ENCODE data around the gene KIAA0513. TPM values are rescaled to one million over a fixed set of nuclear protein-coding genes. Genes with fewer than 3 reads are reported as not detected.

Gene KIAA0513
- total and polyA plus RNA-seq, 10 of the 15 experiments (the other 5 are each of a cell fraction or from before 2014, with no cell fraction given) = 0.14 to 5.8 (median 2.0) TPM

DNA sequence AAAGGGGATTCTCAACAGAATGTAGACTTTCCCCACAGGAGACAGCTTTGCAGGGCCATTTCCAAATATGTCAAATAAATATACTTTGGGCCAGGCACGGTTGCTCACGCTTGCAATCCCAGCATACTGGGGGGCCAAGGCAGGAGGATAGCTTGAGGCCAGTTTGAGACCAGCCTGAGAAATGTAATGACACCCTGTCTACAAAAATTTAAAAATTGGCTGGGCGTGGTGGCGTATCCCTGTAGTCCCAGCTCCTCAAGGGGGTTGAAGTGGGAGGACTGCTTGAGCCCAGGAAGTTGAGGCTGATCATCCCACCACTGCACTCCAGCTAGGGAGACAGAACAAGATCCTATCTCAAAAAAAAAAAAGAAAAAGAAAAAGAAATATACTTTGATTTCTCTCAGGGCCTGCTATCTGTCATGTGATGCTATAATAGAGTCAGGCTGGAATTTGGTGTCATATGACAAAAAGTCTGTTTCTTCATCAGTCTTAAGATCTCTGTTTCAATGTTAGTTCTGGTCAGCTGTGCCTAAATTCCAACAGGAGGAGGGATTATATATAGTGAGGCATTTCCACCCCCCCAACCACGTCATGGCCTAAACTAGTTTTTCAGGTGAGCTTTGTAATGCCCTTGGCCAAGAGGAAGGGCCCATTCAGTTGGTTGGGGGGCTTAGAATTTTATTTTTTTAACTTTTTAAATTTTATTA is 12.0 kb upstream of the KIAA0513 start (continued):
- no peak for TF ChIP-seq CREM (IDR thresholded peaks at IDR 0.05; ENCODE audit: low read depth)
- no peak for TF ChIP-seq HDGF (IDR thresholded peaks at IDR 0.05)
- no peak for TF ChIP-seq NKRF (conservative IDR thresholded peaks at IDR 0.05)
- no peak for TF ChIP-seq MYB (IDR thresholded peaks at IDR 0.05; ENCODE audit: borderline replicate concordance, low read depth, low read length)
- no peak for TF ChIP-seq FOS (IDR thresholded peaks at IDR 0.05; ENCODE audit: borderline replicate concordance, extremely low read depth, insufficient read length)

DNA sequence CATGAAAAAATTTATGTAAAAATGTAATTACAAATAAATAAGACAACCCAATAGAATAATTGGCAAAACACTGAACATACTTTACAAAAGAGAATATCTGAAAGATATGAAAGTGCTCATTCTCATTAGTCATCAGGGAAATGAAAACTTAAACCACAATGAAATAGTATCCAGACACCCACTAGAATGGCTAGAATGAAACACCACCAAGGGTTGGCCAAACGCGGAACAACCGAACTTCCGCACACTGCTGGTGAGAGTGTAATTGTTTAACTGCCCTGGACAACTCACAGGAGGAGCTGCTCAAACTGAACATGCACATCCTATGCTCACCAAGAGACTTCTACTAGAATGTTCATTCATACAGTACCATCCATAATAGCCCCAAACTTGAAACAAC is 10.4 kb upstream of the KIAA0513 start:
- ATAC-seq (peak; percentile 93), DNase-seq (ENCODE audit: low read depth, low spot score) (peak; percentile 19), FAIRE-seq (peak; percentile 83)
- no peaks in the 10 kb centered on the region for H4K20me1 ChIP-seq (ENCODE audit: control insufficient read depth, insufficient read depth)
- no peaks in the 10 kb centered on the region for H3K27me3 ChIP-seq (replicated peaks in 1 of 2; ENCODE audit: control insufficient read depth in 2 of 2, insufficient read depth in 2 of 2, low read length in 1 of 2)
- BruUV-seq (replicated peaks) = no TSS peak
- H2AFZ ChIP-seq (ENCODE audit: control insufficient read depth, low read depth, low read length) = no peak overlapping the region
- intact Hi-C loops (cut with micrococcal nuclease; ENCODE audit: unreplicated experiment) = no loop called here
- H3K4me1 ChIP-seq (ENCODE audit: control insufficient read depth, insufficient read depth, low read length) = peaks cover 6% of the 10 kb centered on the region
- no peak overlapping the region for H3K4me3 ChIP-seq
- no peak overlapping the region for H3K27ac ChIP-seq (ENCODE audit: control insufficient read depth, insufficient read depth)
- ChIA-PET SMC1A (ENCODE audit: uncharacterized antibody, unreplicated experiment) (no interaction called here), CTCF (no interaction called here), POLR2A (interaction anchor here (1.4 kb wide), 1 partner anchor 9 kb away, joined by 4 read pairs; no protein-coding TSS in a partner anchor), RAD21 (ENCODE audit: unreplicated experiment) (no interaction called here)
- 2% methylated on average over 4 of the region's 4 CpGs for WGBS (ENCODE audit: insufficient coverage, insufficient replicate concordance, low lambda C conversion rate, missing lambda C conversion rate)
- H3K9ac ChIP-seq (ENCODE audit: control insufficient read depth, insufficient read depth, low read length) = no peak overlapping the region
- no peaks in the 10 kb centered on the region for H3K9me3 ChIP-seq (replicated peaks; ENCODE audit: control insufficient read depth, insufficient read depth, low read length)
- no peak overlapping the region for H3K4me2 ChIP-seq (ENCODE audit: control insufficient read depth, insufficient read depth)
- no peaks in the 10 kb centered on the region for H3K36me3 ChIP-seq (ENCODE audit: control insufficient read depth in 2 of 2, insufficient read depth in 2 of 2, low read length in 1 of 2)
- in situ Hi-C loops (cut with MboI) = no loop called here
- H3K79me2 ChIP-seq (ENCODE audit: control insufficient read depth, insufficient read depth, low read length) = no peaks in the 10 kb centered on the region
- 0 out of 2 replicates have a peak, but pooled peaks have one; percentile 2 for TF ChIP-seq SPI1 (IDR thresholded peaks at IDR 0.05; ENCODE audit: borderline replicate concordance, insufficient read depth, low read depth, low read length)
- no peak for TF ChIP-seq PML (IDR thresholded peaks at IDR 0.05; ENCODE audit: low read length)
- TF ChIP-seq MEF2B (IDR thresholded peaks at IDR 0.05; ENCODE audit: partially characterized antibody, poor library complexity, severe bottlenecking) = no peak
- TF ChIP-seq RELB (IDR thresholded peaks at IDR 0.05; ENCODE audit: low read depth) = no peak
- no peak for TF ChIP-seq CHD2 (IDR thresholded peaks at IDR 0.05; ENCODE audit: borderline replicate concordance, low read depth, low read length)
- TF ChIP-seq, protein P1, sequence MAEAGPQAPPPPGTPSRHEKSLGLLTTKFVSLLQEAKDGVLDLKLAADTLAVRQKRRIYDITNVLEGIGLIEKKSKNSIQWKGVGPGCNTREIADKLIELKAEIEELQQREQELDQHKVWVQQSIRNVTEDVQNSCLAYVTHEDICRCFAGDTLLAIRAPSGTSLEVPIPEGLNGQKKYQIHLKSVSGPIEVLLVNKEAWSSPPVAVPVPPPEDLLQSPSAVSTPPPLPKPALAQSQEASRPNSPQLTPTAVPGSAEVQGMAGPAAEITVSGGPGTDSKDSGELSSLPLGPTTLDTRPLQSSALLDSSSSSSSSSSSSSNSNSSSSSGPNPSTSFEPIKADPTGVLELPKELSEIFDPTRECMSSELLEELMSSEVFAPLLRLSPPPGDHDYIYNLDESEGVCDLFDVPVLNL (IDR thresholded peaks at IDR 0.05; ENCODE audit: low read depth, low read length) = no peak
- peak; percentile 28; the same call in 1 of the 2 replicates for TF ChIP-seq JUNB (IDR thresholded peaks at IDR 0.05)
- TF ChIP-seq ZBTB40 (IDR thresholded peaks at IDR 0.05; ENCODE audit: borderline replicate concordance) = no peak

Measured in GM12878 (cell line).